GM13977 (cell line): ENCODE results near the gene FAM151B.
"Not testable (repeated sequence)": the region's sequence is repeated elsewhere in the genome, so short reads cannot be mapped to it uniquely, and the experiment has no call there.

Source experiments
- DNase-seq: peaks from one replicate; pipeline ENCODE4 v3.0.0; 2012; ENCODE audit warnings: low spot score
- CTCF ChIP-seq: IDR thresholded peaks from 2 replicates; pipeline ENCODE4 v1.5.1; 2012; ENCODE audit warnings: mild to moderate bottlenecking, control low read depth; ENCODE audit not compliant: insufficient read depth; ENCODE audit errors: extremely low read depth, missing control alignments
- in situ Hi-C: fragments of 300-500 bp; cut with MboI; formaldehyde crosslinking; loops from one replicate; pipeline ENCODE4 v1.12.0; 2022; ENCODE audit warnings: low sequenced_read_pairs, low pct_unique_long_range_greater_than_20kb, mixed read lengths, inconsistent platforms; ENCODE audit not compliant: unreplicated experiment

The FAM151B gene

DNA sequence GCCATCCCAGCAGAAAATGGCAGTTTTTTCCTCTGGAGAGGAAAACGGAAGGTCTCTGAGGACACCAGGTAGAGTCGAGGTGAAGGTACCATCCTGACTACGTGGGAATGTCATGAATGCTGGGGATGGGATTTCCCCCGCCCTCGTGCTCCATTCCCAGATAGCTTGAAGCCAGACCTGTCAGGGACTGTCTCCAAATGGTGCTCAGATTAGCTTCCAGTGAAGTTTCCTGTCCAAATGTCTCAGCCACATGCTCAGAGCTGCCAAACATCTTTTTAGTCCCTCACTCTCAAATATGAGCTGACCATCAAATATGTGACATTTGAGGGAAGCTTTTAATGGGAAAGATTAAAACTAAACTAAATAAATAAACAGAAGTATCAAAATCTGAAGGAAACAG lies 89.8 kb downstream of the FAM151B start:
- DNase-seq: no peak
- TF ChIP-seq CTCF: no peak
- in situ Hi-C loops: no loop called here

DNA sequence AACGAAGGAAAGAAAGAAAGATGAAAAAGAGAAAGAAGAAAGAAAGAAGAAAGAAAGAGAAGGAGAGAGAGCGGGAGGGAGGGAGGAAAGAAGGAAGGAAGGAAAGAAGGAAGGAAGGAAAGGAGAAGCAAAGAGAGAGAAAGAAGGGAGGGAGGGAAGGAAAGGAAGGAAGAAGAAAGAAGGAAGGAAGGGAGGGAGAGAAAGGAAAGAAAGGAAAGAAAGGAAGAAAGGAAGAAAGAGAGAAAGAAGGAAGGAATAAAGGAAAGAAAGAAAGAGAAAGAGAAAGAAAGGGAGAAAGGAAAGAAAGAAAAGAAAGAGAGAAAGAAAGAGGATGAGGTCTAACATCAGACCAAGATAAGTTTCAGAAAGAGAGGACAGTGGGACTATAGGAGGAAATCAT lies 91.2 kb downstream of the FAM151B start:
- no peak for TF ChIP-seq CTCF
- no peak for DNase-seq
- in situ Hi-C loops: no loop called here

DNA sequence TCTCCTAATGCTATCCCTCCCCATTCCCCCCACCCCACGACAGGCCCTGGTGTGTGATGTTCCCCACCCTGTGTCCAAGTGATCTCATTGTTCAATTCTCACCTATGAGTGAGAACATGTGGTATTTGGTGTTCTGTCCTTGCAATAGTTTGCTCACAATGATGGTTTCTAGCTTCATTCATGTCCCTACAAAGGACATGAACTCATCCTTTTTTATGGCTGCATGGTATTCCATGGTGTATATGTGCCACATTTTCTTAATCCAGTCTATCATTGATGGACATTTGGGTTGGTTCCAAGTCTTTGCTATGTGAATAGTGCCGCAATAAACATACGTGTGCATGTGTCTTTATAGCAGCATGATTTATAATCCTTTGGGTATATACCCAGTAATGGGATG lies 92.4 kb downstream of the FAM151B start:
- in situ Hi-C loops, DNase-seq: not testable (repeated sequence)

DNA sequence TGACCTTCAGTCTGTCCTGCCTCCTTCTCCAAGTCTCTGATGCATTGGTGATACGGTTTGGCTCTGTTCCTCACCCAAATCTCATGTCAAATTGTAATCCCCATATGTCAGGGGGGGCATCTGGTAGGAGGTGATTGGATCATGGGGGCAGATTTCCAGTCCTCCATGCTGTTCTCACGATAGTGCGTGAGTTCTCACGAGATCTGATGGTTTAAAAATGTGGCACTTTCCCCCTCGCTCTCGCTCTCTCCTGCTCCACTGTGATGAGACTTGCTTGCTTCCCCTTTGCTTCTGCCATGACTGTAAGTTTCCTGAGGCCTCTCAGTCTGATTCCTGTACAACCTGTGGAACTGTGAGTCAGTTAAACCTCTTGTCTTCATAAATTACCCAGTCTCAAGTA lies 96.9 kb downstream of the FAM151B start:
- no peak for DNase-seq
- in situ Hi-C loops: no loop called here
- TF ChIP-seq CTCF: no peak

GRCh38 chr5:80588858-80589540 lies 101.1 kb downstream of the FAM151B start:
- no peak for TF ChIP-seq CTCF
- in situ Hi-C loops: no loop called here
- no peak for DNase-seq

DNA sequence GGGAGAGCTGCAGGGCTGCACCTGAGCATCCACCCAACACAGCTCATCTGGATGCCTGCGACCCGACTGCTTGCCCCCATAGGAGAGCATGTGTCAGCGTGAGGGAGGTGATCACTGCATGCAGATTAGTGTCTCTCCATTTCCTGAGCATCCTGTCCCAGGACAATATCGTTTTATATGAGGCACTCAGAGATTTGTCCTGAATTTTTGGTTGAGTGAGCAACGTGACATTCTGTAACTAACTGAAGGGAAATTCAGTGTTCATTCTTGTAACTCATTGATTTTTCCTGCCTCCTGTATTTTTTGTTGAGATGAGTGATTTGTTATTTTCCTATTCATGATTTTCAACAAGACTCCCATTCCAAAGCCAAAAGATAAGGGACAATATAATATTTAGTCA lies 102.9 kb downstream of the FAM151B start:
- TF ChIP-seq CTCF: no peak
- in situ Hi-C loops: no loop called here
- DNase-seq: no peak

DNA sequence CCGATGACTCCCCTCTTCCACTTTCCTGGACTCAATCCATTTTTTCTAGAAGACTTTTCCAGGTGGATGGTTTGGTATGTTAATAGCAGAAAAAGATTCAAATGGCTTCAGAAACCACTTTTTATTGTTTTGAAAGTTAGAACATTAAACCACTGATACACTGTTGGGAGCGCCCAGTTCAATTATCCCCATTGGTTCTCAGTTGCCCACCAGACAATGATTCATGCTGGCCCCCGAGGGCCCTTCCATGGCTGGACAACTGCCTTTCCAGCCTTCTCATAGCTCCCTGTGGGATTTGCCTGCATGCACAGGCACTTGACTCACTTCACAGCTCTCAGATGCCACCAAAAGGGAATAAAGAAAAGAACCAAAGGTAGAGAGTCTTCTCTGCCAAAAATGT lies 103.5 kb downstream of the FAM151B start:
- TF ChIP-seq CTCF: no peak
- in situ Hi-C loops: no loop called here
- DNase-seq: no peak
